DMS53 treated with DMSO at 0.1 percent for 48 hours (cell line): ENCODE measurements around the gene SLC26A4.

Experiments
- DNase-seq: peaks from one replicate; lab custom pipeline; 2025; ENCODE audit not compliant: unreplicated experiment; lab: John Stamatoyannopoulos, UW

Gene SLC26A4

DNA sequence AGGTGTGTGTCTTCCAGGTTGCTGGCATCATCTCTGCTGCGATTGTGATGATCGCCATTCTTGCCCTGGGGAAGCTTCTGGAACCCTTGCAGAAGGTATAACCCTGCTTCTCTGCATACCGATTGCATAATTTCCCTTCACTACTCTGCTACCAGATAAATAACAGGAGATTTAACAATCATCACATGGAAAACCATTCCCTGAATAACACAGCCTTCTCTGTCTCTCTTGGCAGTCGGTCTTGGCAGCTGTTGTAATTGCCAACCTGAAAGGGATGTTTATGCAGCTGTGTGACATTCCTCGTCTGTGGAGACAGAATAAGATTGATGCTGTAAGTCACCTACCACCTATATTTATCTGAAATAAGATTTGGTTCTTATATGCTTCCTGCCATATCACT lies 33.8 kb downstream of the SLC26A4 start:
- no peak for DNase-seq

DNA sequence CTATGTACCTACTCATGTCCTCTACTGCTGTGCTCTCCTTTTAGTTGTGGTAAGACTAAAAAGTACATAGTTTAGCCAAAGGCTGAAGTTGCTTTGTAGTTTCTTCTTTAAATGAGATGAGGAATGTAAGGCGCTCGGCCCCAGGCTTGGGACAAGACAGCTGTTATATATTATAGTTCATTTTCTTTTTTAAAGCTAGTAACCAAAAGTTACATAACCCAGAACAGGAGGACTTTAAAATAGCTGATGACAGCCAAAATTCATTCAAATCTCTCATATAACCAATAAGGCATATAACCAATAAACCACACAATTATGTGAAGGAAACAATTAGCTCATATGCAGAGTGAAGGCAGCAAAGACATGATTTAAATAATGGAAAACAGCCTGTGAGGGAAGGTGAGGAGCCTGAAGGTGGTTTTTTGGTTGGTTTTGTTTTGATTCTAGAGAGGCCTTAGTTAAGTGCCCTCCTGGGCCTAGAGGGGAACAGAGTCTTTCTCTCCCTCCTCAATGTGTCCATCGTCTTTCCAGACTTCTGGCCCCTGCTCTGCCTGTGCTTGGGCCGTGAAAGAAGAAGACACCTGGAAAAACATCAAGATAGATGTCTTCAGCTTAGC lies 35.8 kb downstream of the SLC26A4 start:
- DNase-seq, result no peak

DNA sequence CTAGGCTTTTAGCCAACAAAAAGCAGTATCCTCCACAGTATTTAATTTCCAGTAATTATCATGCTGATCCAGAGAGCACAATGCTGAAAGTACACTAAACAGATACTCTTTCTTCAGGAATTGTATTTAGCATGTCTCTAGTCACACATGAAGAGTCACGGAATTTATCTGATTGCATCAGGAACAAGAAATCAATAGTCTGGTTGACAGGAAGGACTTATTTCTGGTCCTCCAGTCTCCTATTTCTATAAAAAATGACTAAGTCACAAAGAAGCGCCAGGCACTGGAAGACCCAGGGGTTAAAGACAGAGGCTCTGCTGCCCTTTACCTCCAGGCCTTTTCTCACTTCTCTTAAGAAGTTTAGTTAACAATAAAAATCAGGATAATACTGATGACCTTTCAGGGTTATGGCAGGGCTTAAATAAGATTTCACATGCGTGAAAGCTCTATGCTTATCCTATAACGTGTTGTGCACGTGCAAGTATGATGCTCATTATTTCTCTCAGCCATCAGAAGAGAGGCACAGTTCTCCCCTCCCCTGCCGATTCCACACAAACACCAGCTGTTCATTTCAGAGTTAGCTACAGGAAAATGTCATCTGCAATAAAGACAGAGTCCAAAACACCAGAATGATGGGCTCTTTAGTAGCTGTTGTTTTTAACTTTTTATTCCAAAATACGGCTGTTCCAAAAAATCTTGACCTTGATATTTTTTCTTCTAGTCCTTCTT lies 36.9 kb downstream of the SLC26A4 start:
- no peak for DNase-seq

DNA sequence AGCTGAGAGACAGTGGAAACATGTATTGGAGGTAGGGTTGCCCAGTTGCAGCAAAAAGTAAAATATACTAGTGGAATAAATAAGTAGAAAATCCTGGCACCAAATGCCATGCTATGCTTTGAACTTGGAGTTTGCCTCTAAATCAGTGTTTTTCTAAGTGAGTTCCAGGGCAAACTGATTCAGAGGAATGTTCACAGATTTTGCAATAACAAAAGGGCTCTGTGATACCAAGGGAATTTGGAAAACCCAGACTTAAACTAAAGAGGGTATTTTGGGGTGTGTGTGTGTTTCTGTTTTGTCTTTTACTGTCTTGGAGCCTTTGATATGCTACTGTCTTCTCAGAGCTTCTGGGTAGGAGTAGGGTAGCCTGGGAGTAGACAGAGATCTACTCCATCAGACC lies 39.9 kb downstream of the SLC26A4 start:
- no peak for DNase-seq

DNA sequence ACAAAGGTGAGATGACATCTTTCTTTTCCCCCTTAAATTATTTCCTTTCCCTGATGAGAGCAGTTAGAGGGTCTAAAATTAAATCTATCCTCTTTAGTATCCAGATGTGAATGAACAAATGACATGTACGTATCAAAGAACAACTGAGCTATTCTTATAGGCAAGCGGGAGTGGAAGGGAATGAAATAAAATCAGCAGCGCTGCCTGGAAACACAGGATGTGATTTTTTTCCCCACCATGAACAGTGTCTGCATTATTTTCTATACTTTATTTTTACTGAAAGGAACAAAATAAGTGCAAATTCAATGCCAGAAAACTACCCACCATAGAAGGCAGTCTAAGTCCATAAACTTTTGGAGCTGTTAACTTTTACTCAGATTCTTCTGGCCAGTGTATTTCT lies 40.6 kb downstream of the SLC26A4 start:
- no peak for DNase-seq

DNA sequence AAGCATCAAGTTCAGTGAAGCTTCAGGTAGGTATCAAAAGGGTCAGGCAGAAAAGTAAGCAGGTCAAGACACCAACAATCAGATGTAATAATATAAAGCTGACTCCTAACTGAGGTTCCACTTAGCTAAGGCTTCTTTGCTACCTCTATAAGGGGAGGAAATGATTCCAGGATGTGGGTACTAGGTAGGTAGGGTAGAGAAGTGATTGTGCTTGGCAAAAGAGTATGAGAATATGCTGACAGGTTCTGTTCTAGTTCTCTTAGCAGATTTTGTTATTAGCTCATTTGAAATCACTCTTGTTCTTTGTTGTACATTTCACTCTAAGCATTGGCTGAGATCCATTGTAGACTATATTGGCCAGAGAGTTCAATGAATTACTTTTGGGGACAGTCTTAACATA lies 42.6 kb downstream of the SLC26A4 start:
- DNase-seq, result no peak

DNA sequence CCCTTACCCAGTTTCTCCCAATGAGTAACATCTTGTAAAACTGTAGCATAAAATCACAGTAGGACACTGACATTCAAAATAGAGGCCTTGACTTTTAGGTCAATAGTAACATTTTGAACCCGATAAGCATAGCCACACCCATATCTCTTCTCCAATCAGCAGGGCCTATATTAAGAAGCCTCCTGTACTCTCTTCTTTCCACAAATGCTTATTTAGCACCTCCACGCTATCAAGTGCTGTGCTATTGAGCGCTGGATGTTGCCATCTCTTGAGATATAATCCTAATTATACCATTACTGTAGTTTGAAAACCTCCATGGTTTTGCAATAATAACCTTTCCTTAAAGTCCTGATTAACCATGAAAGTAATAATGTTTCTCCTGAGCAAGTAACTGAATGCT lies 43.2 kb downstream of the SLC26A4 start:
- DNase-seq, result no peak

DNA sequence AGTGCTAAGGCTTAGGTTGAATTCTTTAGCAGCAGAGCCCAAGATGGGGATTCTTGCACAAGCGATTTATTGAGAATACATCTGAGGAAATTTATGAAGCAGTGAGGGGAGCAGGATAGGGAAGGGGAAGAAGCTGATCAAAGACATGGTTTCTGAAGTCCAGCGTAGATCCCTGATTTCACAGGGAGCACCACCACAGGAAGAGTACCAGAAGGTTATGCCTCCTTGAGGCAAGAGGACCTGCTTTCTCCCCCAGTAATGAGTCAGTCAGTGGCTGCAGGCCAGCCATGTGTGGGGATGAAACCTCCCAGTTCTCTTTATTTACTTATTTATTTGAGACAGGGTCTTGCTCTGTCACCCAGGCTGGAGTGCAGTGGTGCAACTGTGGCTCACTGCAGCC lies 48.3 kb downstream of the SLC26A4 start:
- DNase-seq, result no peak

DNA sequence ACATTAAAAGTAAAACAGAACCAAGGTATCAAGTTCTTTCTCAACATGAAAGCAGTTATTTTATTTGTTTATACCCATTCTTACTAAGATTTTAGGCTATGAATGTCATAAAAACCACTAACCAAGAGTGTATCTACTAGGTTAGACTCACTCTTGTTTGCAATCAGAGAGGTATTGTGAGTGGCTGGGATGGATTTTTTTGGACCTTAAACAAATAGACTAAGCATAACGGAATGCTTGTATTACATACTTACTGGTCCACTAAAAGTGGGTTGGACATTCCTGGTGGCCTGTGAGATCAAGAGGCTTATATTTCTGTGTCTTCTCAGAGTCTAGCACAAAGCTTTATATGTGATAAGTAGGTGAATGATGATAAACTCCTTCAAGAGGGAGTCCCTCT lies 50.7 kb downstream of the SLC26A4 start:
- no peak for DNase-seq

DNA sequence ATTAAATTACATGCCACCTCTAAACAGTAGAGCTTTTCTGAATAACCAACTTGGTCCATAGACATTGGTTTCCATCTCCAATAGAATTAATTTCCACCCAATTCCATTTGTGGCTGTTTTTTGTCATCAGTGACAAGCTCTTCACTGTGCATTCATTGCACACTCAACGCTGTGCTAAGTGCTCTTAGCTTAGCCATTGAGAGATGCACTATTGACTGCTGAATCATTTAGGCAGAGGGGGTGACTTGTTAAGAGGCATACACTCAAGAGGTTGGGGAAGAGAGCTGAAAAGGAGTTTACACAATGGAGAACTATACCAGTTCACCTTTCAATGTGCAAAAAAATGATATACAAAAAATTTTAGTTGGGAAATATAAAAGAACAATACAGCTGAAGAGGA lies 51.4 kb downstream of the SLC26A4 start:
- peak; percentile 38 for DNase-seq

DNA sequence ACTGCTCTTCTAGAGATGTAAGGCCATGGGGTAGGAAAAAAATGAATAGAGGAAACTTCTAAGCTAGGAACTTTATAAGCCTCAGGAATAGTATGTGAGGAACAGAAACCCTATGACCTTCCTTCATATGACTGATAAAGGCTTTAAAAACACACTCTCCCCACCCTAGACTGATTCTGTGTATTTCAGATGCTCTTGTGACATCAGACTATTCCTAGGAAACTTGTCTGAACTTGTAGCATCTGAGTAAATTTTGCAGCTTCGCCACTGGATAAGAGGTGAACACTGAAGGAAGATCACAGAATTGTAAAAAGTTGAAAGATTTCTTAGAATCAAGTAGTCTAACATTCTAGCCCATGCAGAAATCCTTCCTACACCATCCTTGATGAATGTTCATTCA lies 52.3 kb downstream of the SLC26A4 start:
- no peak for DNase-seq

DNA sequence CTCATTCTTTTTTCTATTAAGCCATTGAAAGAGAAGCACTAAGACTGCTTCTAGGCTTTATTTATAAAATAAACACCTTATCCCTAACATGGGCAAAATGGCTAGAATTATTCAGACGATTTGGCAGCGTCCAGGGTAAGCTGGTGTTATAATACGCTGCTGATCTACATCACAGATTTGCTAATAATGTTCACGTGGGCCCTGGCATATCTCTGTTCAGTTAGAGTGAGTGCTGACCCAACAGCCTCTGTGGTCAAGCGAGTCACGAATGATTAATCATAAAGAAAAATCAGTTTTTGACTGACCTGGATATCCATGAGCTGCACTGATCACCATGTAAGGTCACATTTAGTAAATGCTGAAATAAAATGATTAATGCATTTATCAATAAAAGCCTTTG lies 54.9 kb downstream of the SLC26A4 start:
- no peak for DNase-seq

DNA sequence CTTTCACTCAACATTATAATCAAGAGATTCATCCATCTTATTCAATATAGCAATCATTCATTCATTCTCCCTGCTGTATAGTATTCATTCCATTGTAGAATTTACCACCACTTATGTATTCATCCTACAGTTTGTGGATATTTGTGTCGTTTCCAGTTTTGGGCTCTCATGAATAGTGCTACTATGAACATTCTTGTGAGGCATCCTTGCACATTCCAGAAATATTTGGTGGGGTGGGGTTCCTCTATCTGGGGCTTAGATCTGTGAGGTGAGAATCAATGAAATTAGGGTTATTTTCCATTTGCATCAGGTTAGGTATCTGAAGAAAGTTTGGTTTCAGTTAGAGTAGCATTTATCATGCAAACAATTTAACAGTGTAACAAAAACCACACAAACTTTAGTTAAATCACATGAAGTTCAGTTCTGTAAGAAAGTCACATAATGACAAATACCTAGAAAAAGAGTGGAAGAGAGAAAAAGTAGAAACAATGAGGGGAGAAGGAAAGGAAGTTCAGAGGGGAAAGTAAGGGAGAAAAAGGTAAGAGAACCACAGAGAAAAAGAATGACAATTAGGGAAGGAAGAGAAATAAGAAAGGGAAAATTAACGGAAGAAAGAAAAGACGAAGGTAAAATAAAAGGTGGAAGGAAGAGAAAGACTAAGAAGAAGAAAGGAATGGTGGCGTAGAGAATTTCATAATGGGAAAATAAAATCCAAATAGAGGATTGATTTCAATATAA lies 58.0 kb downstream of the SLC26A4 start:
- no peak for DNase-seq

DNA sequence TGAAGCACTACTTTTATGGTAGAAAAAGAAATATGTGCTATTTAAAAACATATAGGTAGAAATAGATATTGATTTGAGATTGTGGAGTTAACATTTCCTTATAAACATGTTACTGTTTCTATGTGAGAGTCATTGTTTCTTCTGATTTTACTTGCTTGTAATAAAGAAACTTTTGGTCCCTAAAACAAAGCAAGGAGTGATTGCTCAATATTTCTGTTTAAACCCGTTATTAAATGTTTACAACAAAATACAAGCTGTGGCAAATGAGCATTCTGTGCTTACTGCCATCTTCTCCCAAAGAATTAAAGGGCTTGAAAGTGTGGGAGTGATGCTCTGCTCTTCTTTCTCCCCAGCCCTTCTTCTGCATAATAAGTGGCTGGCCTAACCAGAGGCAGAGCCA lies 60.7 kb downstream of the SLC26A4 start:
- no peak for DNase-seq

DNA sequence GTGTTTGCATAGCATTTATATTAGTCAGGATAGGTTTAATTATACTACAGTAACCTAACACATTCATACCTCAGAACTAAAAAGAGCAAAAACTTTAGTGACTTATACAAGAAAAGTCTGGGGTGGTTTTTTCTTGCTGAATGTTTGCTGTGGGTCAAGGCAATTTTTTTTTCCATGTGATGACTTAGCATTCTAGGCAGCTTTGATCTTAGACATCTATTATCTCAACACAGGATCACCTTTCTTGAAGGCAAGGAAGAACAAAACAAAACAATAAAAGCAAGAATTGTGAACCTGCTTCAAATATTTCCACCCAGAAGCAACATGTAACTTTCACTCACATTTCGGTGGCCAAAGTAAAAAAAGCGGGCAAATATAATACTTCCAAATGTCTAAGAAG lies 62.6 kb downstream of the SLC26A4 start:
- DNase-seq, result no peak

DNA sequence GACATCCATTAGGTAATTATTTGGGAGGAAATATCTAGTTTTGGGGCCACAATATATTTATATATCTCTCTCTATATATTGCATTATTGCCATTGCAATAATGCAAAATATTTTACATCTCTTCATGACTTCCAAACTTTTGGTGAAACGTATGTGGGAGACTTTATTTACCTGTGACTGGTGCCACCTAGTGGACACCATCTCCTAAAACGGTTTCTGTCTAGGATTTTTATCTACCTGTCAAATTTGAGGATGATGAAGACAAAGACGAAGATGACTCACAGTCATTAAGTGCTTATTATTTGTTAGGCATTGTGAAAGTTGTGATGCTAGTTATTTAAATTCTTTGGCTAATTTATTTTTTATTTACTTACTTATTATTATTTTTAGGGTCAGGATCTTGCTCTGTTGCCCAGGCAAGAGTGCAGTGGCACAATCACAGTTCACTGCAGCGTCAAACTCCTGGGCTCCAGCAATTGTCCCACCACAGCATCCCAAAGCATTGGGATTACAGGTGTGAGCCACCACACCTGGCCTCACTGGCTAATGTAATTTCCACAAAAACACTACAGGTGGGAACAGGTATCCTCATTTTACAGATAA lies 64.6 kb downstream of the SLC26A4 start:
- peak; percentile 55 for DNase-seq

DNA sequence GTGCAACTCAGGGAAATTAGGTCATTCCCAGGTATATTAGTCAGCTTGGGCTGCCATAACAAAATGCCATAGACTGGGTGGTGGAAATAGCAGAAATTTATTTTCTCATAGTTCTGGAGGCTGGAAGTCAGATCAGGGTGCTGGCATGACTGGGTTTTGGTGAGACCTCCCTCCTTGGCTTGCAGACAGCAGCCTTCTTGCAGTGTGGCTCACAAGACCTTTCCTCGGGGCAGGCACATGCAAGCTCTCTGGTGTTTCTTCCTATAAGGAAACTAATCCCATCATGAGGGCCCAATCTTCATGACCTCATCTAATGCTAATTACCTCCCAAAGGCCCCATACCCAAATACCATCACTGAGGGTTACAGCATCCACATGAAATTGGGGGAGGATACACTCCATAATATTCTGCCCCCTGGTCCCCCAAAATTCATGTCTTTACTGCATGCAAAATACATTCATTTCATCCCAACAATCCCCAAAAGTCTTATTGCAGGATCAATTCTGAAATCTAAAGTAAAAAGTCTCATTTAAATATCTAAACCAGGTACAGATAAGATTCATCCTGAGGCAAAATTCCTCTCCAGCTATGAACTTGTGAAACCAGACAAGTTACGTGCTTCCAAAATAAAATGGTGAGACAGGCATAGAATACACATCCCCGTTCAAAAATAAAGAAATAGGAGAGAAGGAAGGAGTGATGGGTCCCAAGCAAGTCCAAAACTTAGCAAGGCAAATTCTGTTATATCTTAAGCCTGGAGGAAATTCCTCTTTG lies 65.9 kb downstream of the SLC26A4 start:
- no peak for DNase-seq

DNA sequence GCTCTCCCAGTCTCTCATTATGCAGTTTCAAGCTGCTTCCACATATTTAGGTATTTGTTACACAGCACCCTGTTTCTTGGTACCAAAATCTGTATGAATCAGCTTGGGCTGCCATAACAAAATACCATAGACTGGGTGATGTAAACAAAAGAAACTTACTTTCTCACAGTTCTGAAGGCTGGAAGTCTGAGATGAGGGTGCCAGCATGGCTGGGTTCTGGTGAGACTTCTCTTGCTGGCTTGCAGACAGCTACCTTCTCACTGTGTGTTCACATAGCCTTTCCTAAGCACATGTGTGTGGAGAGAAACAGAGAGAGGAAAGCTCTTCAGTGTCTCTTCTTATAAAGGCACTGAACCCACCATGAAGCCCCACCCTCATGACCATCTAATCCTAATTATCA lies 67.6 kb downstream of the SLC26A4 start:
- no peak for DNase-seq

DNA sequence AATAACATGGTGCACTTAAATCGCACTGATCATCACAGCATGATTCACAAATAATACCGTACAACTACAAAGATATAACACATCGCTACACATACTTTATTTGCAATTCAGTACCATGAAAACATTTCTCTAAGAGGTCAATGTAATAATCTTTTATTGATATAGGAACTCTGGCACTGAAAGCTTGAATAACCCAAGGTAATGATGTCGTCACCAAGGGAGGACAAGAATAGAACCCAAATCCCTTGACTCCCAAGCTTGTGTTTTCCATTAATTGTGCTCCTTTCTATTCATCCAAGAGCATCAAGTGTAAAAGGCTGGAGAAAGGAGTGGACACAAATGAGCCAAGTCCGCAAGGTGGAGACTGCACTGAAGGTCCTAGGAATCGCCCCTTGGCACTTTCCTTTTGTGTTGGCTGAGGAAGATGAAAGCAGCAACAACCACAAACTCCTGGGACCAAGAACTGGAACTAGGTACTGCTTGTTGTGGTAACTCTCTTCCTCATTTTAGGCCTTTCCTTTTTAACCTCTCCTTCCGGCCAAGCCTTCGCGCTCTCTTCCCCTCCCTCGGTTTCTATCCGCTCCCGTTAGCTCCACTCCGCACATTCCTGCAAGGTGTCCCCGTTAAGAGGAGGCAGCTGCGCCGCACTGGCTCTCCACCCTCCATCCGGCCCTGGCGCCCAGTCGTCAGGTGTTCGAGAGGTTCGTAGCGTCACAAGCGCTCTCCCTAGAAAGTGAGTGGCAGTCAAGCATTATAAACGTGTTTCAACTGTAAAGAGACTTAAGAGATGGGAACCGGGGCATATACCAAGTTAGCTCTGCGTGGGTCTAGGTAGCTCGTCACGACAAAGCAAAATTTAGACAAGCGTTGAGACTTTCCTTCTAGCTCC lies 82.3 kb downstream of the SLC26A4 start:
- peak; percentile 97 for DNase-seq
